ENCODE measurements around the gene DAPK1.

Gene DAPK1

DNA sequence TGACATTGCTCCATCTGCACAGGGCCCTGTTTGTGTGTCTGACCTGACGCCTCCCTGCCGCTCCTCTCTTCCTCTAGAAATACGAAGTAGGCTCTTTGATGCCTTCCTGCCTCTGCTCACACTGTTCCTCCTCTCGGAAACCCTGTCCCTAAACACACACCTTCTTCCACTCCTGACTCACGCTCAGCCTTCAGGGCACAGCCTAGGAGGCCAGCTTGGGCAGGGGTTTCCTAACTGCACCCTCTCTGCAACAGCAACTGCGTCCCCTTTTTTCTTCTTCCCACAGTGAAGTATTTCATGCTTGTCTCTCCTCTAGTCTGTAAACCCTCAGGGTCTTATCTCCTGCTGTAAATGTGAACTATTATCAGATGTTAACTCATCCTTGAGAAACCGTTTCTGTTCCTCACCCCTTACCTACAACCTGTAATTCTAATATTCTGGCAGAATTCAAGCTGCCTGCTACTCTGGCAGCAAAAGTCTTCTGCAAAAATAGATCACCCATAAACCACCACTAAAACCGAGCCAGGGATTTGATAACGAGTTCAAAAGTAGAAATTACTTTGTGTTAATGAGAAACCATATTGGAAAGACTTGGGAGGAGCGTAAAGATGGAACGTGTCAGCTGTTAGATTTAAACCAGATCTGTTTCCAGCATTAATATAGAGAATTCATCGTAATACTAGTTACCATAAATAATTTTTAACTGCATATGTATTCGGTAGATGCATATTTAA, 100.2 kb downstream of the DAPK1 start:
- DNase-seq: no peak

DNA sequence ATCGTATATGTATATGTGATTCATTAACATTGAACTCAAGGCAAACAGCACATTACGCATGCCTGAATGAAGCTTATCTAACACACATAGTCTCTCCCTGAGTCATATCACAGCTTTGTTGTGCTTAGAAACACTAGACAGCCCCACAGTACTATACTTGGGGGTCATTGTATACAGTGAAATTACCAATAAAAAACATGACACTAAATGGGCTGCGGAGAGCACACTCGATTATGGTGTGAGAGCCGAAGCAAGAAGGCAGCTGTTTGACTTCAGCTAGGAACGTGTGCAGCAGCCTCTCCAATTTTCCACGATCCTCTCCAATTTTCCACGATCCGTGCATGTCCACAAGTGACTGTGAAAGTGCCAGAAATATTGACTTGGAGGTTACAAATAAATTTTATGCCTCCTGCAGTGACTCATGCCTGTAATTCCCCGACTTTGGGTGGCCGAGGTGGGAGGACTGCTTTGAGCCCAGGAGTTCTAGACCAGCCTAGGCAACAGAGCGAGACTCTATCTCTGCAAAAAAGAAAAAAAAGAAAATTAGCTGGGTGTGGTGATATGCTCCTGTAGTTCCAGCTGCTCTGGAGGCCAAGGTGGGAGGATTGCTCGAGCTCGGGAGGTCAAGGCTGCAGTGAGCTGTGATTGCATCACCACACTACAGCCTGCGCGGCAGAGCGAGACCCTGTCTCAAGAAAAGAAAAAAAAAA, 102.4 kb downstream of the DAPK1 start:
- no peak for DNase-seq

DNA sequence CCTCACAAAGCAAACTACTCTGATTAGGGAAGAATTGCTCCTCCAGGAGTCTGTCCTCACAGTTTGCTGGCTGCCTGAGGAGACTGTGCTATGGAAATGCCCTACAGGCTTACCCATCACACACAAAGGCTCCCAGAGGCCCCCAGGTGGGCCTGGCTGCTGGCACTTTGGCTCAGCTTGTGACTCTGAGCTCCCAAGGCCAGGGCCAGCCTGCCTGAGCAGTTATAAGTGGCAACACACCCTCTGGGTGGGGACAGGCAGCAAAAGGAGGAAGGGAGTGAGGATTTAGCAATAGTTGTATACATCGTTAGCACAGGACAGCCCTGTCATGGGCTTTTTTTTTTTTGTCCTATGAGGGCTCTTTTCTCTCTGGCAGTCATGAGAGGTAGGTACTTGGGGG, 103.5 kb downstream of the DAPK1 start:
- no peak for DNase-seq

DNA sequence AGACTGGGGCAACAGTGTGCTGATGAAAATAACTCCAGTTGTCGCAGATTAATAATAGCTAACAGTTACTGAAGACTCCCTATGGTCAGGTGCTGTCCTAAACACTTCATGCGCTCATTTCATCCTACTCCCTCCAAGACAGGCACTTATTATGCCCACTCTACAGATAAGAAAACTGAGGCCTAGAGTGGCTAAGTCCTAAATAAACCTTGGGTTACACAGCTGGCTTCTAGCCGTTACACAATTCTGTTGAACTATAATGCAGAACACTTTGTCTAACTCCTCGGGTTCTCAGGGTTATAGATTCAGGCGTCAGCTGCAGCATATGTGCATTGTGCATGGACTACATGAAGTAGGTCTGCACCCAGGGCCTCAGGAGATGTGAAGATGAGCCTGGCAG, 103.9 kb downstream of the DAPK1 start:
- DNase-seq: no peak

DNA sequence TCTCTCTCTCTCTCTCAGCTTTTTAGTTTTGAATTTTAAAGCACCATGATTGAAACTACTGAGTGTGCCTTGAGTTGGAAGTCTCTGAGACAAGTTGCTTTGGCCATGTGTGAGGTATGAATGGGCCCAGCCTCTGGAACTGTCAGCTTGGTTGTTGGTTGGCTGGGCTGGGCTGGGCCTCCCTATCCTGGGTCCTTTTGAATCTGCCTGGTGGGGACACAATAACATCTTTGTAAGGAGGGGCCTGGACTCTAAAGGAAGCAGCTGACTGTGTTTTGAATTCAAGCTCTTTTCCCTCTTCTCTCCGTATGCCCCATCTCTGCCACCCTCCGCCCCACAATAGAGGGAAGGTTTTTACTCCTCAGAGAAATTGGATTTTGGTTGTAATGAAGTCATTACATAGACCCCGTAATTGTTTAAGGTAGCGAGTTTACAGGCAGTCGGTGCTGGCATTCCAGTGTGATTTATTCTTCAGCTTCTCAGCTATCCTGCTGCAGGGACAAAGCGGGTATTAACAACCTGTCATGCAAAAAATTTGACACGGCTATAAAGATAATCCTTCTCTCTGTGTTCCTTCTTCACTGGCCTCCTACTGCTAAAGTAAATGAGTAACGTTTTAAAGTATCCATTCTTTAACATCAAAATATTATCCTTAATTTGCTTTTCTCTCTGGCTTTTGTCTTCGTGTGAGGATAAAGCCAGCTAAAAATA, 105.4 kb downstream of the DAPK1 start:
- no peak for DNase-seq

DNA sequence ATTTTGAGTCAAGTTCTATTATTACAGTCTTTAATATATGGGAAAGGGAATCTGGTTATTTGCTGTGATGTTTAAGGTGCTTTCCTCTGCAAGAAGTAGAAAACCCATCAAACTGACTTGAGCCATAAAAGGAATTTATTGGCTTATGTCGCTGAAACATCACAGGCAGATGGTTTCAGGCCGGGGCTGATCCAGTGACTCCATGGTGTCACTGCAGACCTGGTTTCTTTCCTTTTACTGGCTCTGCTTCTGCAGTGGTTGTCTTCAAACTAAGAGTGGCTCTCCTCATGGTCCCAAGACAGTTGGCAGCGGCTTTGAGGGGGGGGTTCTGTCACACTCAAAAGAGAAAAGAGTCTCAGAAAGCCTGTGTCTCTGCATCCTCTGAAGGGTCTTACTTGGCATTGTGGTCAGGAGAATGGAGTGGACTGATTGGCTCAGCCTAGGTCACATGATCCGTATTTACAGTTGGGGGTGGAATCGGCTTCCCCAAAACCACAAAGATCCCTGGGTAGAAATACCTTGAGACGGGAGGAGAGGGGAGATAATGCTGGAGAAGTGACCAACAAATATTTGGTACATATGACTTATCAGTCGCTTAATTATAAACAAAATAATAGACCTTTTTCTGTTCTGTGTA, 106.3 kb downstream of the DAPK1 start:
- no peak for DNase-seq

DNA sequence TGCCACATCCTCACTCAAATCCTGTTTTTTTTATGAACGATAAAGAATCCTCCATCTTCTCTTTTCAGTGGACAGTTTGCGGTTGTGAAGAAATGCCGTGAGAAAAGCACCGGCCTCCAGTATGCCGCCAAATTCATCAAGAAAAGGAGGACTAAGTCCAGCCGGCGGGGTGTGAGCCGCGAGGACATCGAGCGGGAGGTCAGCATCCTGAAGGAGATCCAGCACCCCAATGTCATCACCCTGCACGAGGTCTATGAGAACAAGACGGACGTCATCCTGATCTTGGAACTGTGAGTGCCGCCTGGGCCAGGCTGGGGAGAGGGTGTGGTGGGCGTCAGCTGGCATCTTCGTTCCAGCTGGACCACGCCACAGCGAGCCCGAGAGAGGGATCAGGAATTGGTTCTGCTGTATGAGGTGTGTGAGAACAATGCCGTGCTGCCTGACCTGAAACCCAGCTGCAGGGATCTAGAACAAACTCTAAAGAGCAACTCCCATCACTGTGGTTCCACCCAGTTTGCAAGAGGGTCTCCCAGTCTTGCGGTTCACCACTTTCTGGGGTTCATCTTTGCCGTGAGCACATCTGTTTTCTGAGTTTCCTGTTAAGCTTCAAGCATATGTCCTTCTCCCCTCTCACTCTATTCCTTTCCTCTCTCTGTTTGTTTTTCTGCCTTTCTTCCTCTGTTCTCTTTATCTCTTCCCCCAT, 107.4 kb downstream of the DAPK1 start:
- no peak for DNase-seq

DNA sequence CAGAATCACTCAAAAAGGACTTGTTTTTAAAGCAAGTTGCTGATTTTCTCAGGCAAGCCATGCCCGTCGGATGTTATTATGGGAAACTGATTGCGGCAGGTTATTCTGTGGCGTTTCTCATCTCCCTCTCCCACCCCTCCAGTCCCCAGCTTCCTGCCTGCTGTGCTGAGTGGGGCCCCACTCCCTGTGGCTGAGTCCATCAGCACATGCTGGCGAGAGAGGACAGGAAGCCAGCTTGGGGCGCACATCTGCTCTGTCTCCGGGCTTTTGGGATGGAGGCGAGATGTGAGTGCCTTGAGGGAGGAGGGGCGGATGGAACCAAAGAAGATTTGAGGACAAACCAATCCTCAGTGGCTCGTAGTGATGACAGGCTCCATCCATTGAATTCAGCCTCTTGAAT, 108.0 kb downstream of the DAPK1 start:
- DNase-seq: no peak

DNA sequence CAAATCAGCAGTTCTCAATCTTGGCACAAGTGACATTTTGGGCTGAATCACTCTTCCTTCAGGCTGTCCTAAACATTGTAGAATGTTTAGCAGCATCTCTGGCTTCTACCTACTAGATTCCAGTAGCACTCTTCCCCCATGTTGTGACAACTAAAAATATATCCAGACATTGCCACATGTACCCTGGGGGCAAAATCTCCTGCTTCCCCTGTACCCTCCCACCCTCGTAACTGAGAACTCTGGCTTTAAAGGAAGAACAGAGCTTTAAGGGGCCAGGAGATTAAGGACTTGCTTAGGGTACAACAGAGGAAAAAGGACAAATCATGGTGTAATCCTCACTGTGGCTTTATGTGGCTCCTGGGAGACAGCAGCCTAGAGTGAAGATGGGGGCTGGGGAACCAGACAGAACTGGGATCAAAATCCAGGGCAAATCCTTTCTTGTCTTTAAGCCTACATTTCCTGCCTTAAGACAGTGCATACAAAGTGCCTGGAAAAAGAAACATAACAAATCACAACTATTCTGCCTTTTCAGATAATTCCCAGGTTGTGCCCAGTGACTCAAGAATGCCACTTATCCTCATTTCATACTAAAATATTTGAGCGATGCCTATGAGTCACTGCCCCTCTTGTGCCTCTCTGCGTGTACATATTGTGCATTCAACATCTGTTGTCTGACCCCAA, 109.3 kb downstream of the DAPK1 start:
- no peak for DNase-seq

DNA sequence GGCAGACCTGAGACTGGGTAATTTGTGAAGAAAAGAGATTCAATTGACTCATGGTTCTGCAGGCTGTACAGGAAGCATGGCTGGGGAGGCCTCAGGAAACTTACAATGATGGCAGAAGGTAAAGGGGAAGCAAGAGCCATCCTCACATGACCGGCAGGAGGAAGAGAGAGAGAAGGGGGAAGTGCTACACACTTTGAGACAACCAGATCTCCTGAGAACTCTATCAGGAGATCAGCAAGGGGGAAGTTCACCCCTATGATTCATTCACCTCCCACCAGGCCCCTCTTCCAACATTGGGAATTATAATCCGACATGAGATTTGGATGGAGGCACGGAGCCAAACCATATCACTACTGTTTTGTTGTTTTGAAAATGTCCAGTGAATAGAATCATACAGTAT, 110.2 kb downstream of the DAPK1 start:
- DNase-seq: no peak

DNA sequence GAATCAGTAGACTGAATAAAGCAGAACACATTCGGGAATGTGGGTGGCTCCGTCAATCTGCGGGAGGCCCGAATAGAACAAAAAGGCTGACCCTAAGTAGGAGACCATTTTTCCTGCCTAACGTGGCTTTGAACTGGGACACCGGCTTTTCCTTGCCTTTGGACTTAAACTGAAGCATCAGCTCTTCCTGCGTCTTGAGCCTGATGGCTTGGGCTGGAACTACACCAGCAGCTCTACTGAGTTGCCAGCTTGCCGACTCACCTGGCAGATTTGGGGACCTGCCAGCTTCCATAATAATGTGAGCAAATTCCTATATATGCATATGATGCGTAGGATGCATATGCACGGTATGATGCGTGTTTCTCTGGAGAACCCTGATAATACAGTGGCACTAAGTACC, 111.3 kb downstream of the DAPK1 start:
- no peak for DNase-seq

DNA sequence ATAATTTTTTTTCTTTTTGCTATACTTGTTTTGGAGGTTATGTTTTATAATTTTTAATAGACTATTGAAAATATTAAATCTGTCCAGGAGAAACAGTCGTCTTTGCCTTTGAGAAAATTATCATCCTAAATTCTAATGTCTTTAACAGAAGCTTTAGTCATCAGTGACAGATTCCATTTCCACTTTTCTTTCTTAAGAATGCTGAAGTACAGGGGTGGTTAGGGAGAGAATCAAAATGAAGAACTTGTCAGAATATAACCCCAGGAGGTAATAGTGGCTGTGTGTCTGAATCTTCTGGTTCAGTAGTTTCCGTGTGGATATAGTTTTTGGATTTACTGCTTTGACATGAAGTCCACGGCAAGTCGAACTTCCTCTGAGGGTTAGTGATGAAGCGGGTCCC, 111.8 kb downstream of the DAPK1 start:
- no peak for DNase-seq

DNA sequence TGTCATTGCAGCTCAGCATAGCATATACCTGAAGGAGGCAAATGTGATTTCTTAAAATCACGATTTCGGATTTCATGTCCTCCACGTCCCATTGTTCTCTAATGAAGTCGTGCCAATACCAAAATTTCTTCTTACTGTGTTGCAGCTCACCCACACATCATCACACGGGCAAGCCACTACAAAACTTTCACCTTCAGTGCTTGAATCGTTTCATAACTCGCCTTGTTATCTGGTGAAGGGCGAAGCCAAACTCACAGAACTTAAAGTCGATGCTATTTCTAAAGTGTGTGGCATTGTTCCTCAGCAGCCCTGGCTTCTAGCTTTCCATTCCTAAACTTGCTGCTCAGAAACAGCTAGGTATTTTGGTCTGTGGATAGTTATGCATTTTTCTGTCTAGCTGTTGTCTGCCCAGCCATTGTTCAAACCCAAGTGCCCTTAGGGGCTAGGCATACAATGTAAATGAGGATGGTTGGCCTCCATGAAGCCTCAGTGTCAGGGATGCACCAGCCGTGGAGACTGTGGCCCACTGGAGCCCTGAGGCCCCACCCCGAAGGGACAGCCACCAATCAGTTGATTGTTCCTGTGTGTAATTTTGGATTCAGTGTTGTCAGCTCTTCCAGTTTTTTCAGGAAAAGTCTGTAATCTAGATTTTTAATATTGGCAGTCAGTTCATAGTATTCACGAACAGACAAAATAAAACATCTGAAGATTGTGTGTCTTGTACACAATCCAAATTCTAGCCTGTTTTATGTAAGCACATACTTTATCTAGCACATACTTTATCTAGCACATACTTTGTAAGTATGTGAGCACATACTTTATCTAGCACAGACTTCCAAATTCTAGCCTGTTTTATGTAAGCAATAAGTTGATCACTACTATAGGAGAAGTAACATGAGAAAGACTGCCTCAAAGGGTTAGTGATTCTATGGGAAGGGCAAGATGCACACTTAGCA, 112.8 kb downstream of the DAPK1 start:
- DNase-seq: no peak

DNA sequence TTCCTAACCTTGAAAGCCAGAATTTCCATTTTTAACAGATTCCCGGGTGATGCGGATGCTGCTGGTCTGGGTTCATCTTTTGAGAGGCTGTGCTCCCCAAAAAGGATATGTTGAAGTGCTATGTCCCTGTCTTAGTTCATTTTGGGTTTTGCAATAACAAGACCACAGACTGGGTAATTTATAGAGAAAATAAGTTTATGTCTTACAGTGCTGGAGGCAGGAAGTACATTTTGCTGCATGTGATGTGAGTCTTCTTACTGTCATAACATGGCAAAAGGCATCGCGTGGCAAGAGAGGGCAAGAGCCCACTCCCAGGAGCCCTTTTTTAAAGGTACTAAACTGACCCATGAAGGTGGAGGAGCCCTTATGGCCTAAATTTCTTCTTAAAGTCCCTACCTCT, 114.1 kb downstream of the DAPK1 start:
- no peak for DNase-seq

DNA sequence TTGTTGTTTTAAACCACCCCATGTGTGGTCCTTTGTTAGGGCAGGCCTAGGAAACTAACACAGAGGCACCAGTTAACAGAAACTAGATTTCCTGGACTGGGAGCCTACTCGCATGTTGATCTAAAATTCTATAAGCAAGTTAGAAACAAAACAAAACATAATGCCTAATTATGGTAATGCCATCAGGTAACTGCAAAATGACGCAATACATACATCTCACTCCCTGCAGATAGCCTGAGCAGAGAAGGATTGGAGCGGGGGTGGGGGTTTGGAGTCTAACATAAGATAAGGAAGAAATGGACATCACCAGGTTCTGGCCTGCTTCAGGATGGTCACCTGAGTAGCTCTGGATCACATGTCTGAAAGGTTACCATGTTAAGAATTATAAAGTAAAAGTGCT, 114.9 kb downstream of the DAPK1 start:
- no peak for DNase-seq

DNA sequence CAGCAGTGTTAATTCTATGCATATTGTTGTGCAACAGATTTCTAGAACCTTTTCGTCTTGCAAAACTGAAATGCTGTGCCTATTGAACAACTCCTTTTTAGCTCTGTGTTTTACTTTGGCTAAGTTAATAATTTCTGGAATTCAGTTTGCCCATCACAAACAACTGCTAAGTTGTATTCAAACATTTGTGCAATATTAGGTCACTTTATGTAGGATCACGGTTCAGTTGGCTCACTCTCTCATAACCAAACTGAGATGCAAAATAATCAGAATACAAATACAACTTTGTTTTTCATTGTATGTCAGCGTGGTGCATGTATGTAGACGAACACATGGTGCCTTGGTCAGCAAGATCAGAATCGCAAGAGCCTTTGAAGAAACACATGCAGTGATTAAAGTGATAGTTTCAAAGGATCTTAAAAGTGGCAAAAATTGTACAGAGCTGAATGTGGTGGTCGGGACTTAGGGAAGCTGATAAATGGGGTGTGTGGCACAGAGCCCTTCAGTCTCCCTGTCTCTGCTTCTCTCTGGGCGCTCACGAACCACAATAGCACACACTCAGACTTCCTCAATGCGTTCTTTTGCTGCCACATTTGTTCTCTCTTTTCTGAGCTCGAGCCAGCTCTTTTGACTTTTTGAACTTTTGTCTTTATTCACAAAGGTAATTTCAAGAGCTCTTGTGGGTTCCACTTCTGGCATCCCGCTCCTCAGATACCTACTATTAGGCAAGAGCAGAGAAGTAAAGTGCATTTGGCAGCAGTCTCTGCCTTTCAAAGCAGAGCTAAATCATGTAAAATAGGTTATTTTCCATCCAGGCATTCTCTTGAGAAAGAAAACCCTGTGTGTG, 115.8 kb downstream of the DAPK1 start:
- DNase-seq: no peak

DNA sequence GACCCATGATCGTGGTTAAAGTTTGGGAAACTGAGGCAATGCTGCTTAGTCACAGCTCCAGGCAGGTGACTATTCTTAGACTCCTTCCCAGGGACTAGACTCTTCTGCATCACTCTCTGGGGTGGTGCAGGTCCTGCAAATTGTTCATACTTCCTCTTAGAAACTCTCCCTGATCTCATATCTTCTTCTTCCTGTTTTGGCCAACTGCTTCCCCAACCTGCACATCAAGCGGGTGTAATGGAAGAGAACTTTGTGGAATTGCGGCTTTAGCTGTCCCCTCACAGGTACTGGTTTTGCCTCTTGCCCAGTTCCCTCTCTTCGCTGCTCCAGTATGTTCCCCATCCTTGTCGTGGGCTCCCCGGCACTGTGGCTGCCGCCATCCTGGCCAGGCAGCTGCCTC, 116.7 kb downstream of the DAPK1 start:
- no peak for DNase-seq

DNA sequence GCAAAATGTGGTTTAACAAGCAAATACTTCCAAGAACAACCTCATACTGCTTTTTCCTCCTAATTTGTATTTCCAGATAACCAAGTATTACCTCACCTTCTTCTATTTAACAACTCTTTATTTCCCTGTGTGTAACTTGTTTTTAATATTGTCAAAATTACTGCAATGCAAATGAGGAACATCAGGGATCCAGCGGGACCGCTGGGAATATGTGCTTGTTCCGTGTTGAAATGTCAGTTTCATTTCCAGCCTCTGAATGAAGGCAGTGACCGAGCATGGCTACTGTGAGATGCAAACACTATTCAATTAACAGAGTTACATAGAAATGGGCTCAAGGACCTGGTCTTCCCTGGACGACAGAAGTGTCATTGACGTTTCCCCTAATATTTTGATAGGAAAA, 117.5 kb downstream of the DAPK1 start:
- DNase-seq: no peak

DNA sequence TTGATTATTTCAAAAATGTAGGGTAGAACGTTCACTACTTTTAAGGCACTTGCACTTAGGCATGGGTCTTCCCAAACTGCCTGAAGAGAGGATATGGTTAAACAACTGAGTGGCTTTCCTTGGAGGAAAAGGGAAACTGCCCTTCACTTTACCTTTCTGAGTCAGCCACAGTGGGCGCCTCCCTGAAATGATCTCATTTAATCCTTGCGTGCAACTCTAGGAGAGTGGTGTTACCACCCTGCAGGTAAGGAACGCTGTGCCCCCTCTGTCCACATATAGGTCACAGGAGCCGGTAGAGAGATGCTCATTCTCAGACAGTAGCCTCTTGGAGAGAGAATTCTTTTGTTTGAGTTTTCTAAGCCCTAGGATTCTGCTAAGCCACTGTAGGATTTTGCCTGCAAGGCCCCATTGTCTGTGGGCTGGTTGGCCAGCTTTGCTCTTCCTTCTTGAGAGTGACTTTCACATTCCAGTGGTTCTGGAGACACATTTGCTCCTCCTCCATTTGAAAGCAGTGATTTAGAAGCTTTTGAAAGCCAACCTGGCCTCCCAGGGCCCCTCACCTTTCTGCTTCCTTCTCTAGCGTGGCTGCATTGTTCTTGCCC, 118.0 kb downstream of the DAPK1 start:
- DNase-seq: no peak

DNA sequence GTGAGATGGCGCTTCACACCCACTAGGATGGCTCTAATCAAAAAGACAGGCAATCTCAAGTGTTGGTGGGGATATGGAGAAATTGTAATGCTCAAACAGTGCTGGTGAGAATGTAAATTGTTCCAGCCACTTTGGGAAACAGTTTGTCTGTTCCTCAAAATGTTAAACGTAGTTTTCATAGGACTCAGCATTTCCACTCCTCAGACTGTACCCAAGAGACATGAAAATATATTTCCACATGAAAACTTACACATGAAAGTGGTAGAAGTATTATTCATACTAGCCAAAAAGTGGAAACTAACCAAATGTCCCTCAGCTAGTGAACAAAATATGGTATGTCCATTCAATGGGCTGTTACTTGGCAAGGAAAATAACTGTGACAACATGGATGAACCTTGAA, 120.6 kb downstream of the DAPK1 start:
- no peak for DNase-seq

All from CD4-positive, alpha-beta T cell treated with Interleukin-21 for 1 hour (primary cell).